ENCODE measurements around the gene ALG12. TPM values are rescaled to one million over a fixed set of nuclear protein-coding genes. Genes with fewer than 3 reads are reported as not detected.

ALG12 gene
- total RNA-seq, 1 experiment from 2014 or later, result 29.2 TPM

DNA sequence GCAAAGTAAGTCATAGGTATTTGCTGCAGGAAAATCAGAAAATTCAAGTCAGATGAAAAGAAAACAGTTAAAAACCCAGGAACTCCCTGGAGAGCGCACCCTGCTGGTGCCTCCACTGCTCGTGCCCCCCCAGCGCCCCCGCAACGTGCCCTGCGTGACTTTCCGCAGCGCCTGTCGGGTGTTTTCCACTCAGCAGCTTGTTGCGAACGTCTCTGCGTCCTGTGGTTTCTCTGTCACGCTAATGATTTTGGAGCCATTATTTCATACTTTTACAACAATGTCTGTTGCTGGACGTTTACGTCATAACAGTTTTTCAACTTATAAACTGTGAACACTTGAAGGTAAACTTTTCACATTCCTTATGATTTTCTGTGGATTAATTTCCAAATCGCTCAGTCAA lies 5.2 kb upstream of the ALG12 start:
- TF ChIP-seq CBFB (CRISPR knock-in tag; IDR thresholded peaks at IDR 0.05; ENCODE audit: low read depth) (no peak), IRF2 (CRISPR knock-in tag; IDR thresholded peaks at IDR 0.05; ENCODE audit: borderline replicate concordance, low read depth) (no peak), JUN (CRISPR knock-in tag; IDR thresholded peaks at IDR 0.05) (no peak), NFYB (CRISPR knock-in tag; conservative IDR thresholded peaks at IDR 0.05; ENCODE audit: low read depth) (no peak), ZNF121 (CRISPR knock-in tag; IDR thresholded peaks at IDR 0.05) (no peak), NR1H2 (CRISPR knock-in tag; IDR thresholded peaks at IDR 0.05) (no peak), CREM (CRISPR knock-in tag; IDR thresholded peaks at IDR 0.05) (no peak)
- TF ChIP-seq, protein P1, sequence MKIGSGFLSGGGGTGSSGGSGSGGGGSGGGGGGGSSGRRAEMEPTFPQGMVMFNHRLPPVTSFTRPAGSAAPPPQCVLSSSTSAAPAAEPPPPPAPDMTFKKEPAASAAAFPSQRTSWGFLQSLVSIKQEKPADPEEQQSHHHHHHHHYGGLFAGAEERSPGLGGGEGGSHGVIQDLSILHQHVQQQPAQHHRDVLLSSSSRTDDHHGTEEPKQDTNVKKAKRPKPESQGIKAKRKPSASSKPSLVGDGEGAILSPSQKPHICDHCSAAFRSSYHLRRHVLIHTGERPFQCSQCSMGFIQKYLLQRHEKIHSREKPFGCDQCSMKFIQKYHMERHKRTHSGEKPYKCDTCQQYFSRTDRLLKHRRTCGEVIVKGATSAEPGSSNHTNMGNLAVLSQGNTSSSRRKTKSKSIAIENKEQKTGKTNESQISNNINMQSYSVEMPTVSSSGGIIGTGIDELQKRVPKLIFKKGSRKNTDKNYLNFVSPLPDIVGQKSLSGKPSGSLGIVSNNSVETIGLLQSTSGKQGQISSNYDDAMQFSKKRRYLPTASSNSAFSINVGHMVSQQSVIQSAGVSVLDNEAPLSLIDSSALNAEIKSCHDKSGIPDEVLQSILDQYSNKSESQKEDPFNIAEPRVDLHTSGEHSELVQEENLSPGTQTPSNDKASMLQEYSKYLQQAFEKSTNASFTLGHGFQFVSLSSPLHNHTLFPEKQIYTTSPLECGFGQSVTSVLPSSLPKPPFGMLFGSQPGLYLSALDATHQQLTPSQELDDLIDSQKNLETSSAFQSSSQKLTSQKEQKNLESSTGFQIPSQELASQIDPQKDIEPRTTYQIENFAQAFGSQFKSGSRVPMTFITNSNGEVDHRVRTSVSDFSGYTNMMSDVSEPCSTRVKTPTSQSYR (CRISPR knock-in tag; IDR thresholded peaks at IDR 0.05), result no peak
- TF ChIP-seq, protein P2, sequence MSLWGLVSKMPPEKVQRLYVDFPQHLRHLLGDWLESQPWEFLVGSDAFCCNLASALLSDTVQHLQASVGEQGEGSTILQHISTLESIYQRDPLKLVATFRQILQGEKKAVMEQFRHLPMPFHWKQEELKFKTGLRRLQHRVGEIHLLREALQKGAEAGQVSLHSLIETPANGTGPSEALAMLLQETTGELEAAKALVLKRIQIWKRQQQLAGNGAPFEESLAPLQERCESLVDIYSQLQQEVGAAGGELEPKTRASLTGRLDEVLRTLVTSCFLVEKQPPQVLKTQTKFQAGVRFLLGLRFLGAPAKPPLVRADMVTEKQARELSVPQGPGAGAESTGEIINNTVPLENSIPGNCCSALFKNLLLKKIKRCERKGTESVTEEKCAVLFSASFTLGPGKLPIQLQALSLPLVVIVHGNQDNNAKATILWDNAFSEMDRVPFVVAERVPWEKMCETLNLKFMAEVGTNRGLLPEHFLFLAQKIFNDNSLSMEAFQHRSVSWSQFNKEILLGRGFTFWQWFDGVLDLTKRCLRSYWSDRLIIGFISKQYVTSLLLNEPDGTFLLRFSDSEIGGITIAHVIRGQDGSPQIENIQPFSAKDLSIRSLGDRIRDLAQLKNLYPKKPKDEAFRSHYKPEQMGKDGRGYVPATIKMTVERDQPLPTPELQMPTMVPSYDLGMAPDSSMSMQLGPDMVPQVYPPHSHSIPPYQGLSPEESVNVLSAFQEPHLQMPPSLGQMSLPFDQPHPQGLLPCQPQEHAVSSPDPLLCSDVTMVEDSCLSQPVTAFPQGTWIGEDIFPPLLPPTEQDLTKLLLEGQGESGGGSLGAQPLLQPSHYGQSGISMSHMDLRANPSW (CRISPR knock-in tag; conservative IDR thresholded peaks at IDR 0.05; ENCODE audit: low read depth), result no peak
- TF ChIP-seq, protein P3, sequence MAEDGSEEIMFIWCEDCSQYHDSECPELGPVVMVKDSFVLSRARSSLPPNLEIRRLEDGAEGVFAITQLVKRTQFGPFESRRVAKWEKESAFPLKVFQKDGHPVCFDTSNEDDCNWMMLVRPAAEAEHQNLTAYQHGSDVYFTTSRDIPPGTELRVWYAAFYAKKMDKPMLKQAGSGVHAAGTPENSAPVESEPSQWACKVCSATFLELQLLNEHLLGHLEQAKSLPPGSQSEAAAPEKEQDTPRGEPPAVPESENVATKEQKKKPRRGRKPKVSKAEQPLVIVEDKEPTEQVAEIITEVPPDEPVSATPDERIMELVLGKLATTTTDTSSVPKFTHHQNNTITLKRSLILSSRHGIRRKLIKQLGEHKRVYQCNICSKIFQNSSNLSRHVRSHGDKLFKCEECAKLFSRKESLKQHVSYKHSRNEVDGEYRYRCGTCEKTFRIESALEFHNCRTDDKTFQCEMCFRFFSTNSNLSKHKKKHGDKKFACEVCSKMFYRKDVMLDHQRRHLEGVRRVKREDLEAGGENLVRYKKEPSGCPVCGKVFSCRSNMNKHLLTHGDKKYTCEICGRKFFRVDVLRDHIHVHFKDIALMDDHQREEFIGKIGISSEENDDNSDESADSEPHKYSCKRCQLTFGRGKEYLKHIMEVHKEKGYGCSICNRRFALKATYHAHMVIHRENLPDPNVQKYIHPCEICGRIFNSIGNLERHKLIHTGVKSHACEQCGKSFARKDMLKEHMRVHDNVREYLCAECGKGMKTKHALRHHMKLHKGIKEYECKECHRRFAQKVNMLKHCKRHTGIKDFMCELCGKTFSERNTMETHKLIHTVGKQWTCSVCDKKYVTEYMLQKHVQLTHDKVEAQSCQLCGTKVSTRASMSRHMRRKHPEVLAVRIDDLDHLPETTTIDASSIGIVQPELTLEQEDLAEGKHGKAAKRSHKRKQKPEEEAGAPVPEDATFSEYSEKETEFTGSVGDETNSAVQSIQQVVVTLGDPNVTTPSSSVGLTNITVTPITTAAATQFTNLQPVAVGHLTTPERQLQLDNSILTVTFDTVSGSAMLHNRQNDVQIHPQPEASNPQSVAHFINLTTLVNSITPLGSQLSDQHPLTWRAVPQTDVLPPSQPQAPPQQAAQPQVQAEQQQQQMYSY (CRISPR knock-in tag; IDR thresholded peaks at IDR 0.05), result no peak
- TF ChIP-seq, protein P4, sequence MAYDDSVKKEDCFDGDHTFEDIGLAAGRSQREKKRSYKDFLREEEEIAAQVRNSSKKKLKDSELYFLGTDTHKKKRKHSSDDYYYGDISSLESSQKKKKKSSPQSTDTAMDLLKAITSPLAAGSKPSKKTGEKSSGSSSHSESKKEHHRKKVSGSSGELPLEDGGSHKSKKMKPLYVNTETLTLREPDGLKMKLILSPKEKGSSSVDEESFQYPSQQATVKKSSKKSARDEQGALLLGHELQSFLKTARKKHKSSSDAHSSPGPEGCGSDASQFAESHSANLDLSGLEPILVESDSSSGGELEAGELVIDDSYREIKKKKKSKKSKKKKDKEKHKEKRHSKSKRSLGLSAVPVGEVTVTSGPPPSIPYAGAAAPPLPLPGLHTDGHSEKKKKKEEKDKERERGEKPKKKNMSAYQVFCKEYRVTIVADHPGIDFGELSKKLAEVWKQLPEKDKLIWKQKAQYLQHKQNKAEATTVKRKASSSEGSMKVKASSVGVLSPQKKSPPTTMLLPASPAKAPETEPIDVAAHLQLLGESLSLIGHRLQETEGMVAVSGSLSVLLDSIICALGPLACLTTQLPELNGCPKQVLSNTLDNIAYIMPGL (CRISPR knock-in tag; IDR thresholded peaks at IDR 0.05), result no peak
- TF ChIP-seq, protein P5, sequence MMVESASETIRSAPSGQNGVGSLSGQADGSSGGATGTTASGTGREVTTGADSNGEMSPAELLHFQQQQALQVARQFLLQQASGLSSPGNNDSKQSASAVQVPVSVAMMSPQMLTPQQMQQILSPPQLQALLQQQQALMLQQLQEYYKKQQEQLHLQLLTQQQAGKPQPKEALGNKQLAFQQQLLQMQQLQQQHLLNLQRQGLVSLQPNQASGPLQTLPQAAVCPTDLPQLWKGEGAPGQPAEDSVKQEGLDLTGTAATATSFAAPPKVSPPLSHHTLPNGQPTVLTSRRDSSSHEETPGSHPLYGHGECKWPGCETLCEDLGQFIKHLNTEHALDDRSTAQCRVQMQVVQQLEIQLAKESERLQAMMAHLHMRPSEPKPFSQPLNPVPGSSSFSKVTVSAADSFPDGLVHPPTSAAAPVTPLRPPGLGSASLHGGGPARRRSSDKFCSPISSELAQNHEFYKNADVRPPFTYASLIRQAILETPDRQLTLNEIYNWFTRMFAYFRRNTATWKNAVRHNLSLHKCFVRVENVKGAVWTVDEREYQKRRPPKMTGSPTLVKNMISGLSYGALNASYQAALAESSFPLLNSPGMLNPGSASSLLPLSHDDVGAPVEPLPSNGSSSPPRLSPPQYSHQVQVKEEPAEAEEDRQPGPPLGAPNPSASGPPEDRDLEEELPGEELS (CRISPR knock-in tag; IDR thresholded peaks at IDR 0.05), result no peak
- TF ChIP-seq, protein P6, sequence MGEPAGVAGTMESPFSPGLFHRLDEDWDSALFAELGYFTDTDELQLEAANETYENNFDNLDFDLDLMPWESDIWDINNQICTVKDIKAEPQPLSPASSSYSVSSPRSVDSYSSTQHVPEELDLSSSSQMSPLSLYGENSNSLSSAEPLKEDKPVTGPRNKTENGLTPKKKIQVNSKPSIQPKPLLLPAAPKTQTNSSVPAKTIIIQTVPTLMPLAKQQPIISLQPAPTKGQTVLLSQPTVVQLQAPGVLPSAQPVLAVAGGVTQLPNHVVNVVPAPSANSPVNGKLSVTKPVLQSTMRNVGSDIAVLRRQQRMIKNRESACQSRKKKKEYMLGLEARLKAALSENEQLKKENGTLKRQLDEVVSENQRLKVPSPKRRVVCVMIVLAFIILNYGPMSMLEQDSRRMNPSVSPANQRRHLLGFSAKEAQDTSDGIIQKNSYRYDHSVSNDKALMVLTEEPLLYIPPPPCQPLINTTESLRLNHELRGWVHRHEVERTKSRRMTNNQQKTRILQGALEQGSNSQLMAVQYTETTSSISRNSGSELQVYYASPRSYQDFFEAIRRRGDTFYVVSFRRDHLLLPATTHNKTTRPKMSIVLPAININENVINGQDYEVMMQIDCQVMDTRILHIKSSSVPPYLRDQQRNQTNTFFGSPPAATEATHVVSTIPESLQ (CRISPR knock-in tag; IDR thresholded peaks at IDR 0.05), result no peak
- H3K4me3 Mint-ChIP-seq, result no peak overlapping the region
- ATAC-seq, result no peak

More for the DNA sequence above, 5.2 kb upstream of the ALG12 start:
- ChIA-PET CTCF (no interaction called here), POLR2A (no interaction called here)
- H3K4me1 Mint-ChIP-seq, result peaks cover 14% of the 10 kb centered on the region
- H3K27ac Mint-ChIP-seq, result no peak overlapping the region
- no peaks in the 10 kb centered on the region for H3K9me3 Mint-ChIP-seq
- no peak for DNase-seq (ENCODE audit: low spot score)
- no peaks in the 10 kb centered on the region; the same call in 1 of the 2 replicates for H3K27me3 Mint-ChIP-seq (ENCODE audit: low read depth)
- H3K36me3 Mint-ChIP-seq, result peaks cover 9% of the 10 kb centered on the region; the same call in 1 of the 2 replicates

All from WTC11 (cell line).